DND-41 (cell line): ENCODE measurements around the gene LYRM1.
"Not testable (repeated sequence)": the region's sequence is repeated elsewhere in the genome, so short reads cannot be mapped to it uniquely, and the experiment has no call there.

Experiments
- ATAC-seq: fragments of 200-7000 bp; cut with Tn5 transposase; 3 replicates; pipeline ENCODE4 v1.9.1; 2021; ENCODE audit warnings: low read depth; ENCODE audit not compliant: insufficient read depth
- DNase-seq: peaks from one replicate; pipeline ENCODE4 v3.0.0-alpha.2; 2020
- H2AFZ ChIP-seq: 2 replicates; pipeline ENCODE4 v1.6.0; 2012; ENCODE audit warnings: low read depth, low read length
- H3K27ac ChIP-seq: 2 replicates; pipeline ENCODE4 v1.5.1; 2012; ENCODE audit warnings: low read length, inconsistent platforms
- H3K27me3 ChIP-seq: fragments of 200-600 bp; sonication (generic); 2 replicates; pipeline ENCODE4 v1.6.0; 2012; ENCODE audit warnings: low read length, mild to moderate bottlenecking, inconsistent platforms; ENCODE audit not compliant: insufficient read depth, poor library complexity
- H3K36me3 ChIP-seq: 2 replicates; pipeline ENCODE4 v1.5.1; 2012; ENCODE audit warnings: low read length, inconsistent platforms; ENCODE audit not compliant: insufficient read depth
- H3K4me1 ChIP-seq: 2 replicates; pipeline ENCODE4 v1.5.1; 2012; ENCODE audit warnings: mild to moderate bottlenecking, low read length; ENCODE audit not compliant: insufficient read depth
- H3K4me2 ChIP-seq: 2 replicates; pipeline ENCODE4 v1.6.0; 2012; ENCODE audit warnings: mild to moderate bottlenecking, moderate library complexity, low read length, inconsistent platforms; ENCODE audit not compliant: insufficient read depth
- H3K4me3 ChIP-seq, 2 experiments: fragments of 200-600 bp in 1 of 2; shearing (Covaris generic) in 1 of 2; 2 replicates each; pipeline ENCODE4 v1.5.1; 2012 to 2016; ENCODE audit warnings: inconsistent platforms in 2 of 2, low read length in 2 of 2, mild to moderate bottlenecking in 2 of 2, low read depth in 1 of 2, moderate library complexity in 1 of 2
- H3K79me2 ChIP-seq: 2 replicates; pipeline ENCODE4 v1.6.0; 2012; ENCODE audit warnings: low read length, inconsistent platforms; ENCODE audit not compliant: insufficient read depth
- H3K9ac ChIP-seq: 2 replicates; pipeline ENCODE4 v1.6.0; 2012; ENCODE audit warnings: low read depth, mild to moderate bottlenecking, inconsistent platforms, low read length, moderate library complexity
- H3K9me3 ChIP-seq: 2 replicates; pipeline ENCODE4 v1.5.1; 2012; ENCODE audit warnings: low read length, moderate library complexity, mild to moderate bottlenecking, inconsistent platforms; ENCODE audit not compliant: insufficient read depth, severe bottlenecking
- H4K20me1 ChIP-seq: 2 replicates; pipeline ENCODE4 v1.6.0; 2012; ENCODE audit warnings: low read length; ENCODE audit not compliant: insufficient read depth
- EZH2 ChIP-seq: IDR thresholded peaks from 3 replicates; pipeline ENCODE4 v1.6.1; 2012; ENCODE audit warnings: borderline replicate concordance, low read depth, mild to moderate bottlenecking, moderate library complexity, low read length, inconsistent platforms; ENCODE audit not compliant: severe bottlenecking
- TF ChIP-seq, protein P1 (sequence below): IDR thresholded peaks from 2 replicates; pipeline ENCODE4 v1.5.1; 2012; ENCODE audit warnings: borderline replicate concordance, low read length, moderate library complexity, mild to moderate bottlenecking; ENCODE audit not compliant: poor library complexity, severe bottlenecking; ENCODE audit errors: extremely low read depth

LYRM1 gene

GRCh38 chr16:20859229-20859628, 41.3 kb upstream of the LYRM1 start:
- H3K4me2 ChIP-seq, result no peak overlapping the region
- no peak for TF ChIP-seq EZH2
- TF ChIP-seq, protein P1, sequence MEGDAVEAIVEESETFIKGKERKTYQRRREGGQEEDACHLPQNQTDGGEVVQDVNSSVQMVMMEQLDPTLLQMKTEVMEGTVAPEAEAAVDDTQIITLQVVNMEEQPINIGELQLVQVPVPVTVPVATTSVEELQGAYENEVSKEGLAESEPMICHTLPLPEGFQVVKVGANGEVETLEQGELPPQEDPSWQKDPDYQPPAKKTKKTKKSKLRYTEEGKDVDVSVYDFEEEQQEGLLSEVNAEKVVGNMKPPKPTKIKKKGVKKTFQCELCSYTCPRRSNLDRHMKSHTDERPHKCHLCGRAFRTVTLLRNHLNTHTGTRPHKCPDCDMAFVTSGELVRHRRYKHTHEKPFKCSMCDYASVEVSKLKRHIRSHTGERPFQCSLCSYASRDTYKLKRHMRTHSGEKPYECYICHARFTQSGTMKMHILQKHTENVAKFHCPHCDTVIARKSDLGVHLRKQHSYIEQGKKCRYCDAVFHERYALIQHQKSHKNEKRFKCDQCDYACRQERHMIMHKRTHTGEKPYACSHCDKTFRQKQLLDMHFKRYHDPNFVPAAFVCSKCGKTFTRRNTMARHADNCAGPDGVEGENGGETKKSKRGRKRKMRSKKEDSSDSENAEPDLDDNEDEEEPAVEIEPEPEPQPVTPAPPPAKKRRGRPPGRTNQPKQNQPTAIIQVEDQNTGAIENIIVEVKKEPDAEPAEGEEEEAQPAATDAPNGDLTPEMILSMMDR, result no peak
- no peak overlapping the region for H3K9ac ChIP-seq
- H3K4me3 ChIP-seq, result no peak overlapping the region
- H3K9me3 ChIP-seq, result no peaks in the 10 kb centered on the region
- ATAC-seq (no peak), DNase-seq (no peak)
- H4K20me1 ChIP-seq, result peaks cover 13% of the 10 kb centered on the region; the same call in 1 of the 2 replicates
- H3K36me3 ChIP-seq, result peaks cover 12% of the 10 kb centered on the region
- H3K4me1 ChIP-seq, result no peaks in the 10 kb centered on the region
- H3K79me2 ChIP-seq, result no peaks in the 10 kb centered on the region
- no peak overlapping the region for H3K27ac ChIP-seq
- no peaks in the 10 kb centered on the region for H3K27me3 ChIP-seq
- no peak overlapping the region for H2AFZ ChIP-seq

GRCh38 chr16:20859699-20860098, 40.9 kb upstream of the LYRM1 start:
- H3K36me3 ChIP-seq, result peaks cover 12% of the 10 kb centered on the region
- H3K4me3 ChIP-seq, result no peak overlapping the region
- H4K20me1 ChIP-seq, result peaks cover 13% of the 10 kb centered on the region; the same call in 1 of the 2 replicates
- H3K27me3 ChIP-seq, result no peaks in the 10 kb centered on the region
- no peak for ATAC-seq
- TF ChIP-seq EZH2, result no peak
- TF ChIP-seq, protein P1, result no peak
- H3K9ac ChIP-seq, result no peak overlapping the region
- no peak overlapping the region for H3K4me2 ChIP-seq
- H3K4me1 ChIP-seq, result no peaks in the 10 kb centered on the region
- H3K27ac ChIP-seq, result no peak overlapping the region
- H2AFZ ChIP-seq, result no peak overlapping the region
- DNase-seq, result no peak
- no peaks in the 10 kb centered on the region for H3K79me2 ChIP-seq
- no peaks in the 10 kb centered on the region for H3K9me3 ChIP-seq

GRCh38 chr16:20860361-20860760, 40.2 kb upstream of the LYRM1 start:
- ATAC-seq (no peak), DNase-seq (no peak)
- Histone ChIP-seq H3K4me1 (no peaks in the 10 kb centered on the region), H3K27me3 (no peaks in the 10 kb centered on the region), H2AFZ (no peak overlapping the region), H3K36me3 (peaks cover 12% of the 10 kb centered on the region), H3K4me3 (no peak overlapping the region), H3K9ac (no peak overlapping the region), H3K4me2 (no peak overlapping the region), H3K27ac (no peak overlapping the region), H3K9me3 (no peaks in the 10 kb centered on the region), H3K79me2 (no peaks in the 10 kb centered on the region), H4K20me1 (peaks cover 13% of the 10 kb centered on the region; the same call in 1 of the 2 replicates)
- no peak for TF ChIP-seq EZH2
- TF ChIP-seq, protein P1, result no peak

GRCh38 chr16:20860995-20861394, 39.6 kb upstream of the LYRM1 start:
- H3K27me3 ChIP-seq, H2AFZ ChIP-seq: not testable (repeated sequence)
- peaks cover 12% of the 10 kb centered on the region for H3K36me3 ChIP-seq

More at GRCh38 chr16:20860995-20861394, 39.6 kb upstream of the LYRM1 start:
- ATAC-seq, H3K9ac ChIP-seq, H3K27ac ChIP-seq, H3K4me3 ChIP-seq, H3K79me2 ChIP-seq, H3K9me3 ChIP-seq, H3K4me2 ChIP-seq, H3K4me1 ChIP-seq, DNase-seq: not testable (repeated sequence)
- H4K20me1 ChIP-seq, result peaks cover 13% of the 10 kb centered on the region; the same call in 1 of the 2 replicates
